RPMI7951 (cell line): ENCODE measurements around the gene GLIS2. TPM values are rescaled to one million over a fixed set of nuclear protein-coding genes. Genes with fewer than 3 reads are reported as not detected.

Experiments
- DNase-seq: peaks from one replicate; pipeline ENCODE4 v3.0.0-alpha.2; 2012; ENCODE audit warnings: low read depth
- total RNA-seq: library from RNA; depleted of rRNA; stranded (reverse); fragments of >200 nt; shearing (Covaris generic); gene quantifications from 2 replicates; pipeline ENCODE4 v1.2.3, GENCODE V29; 2014

The GLIS2 gene
- total RNA-seq, 1 experiment from 2014 or later: 0.24 TPM

GRCh38 chr16:4297480-4297879 lies 18.4 kb upstream of the GLIS2 start:
- no peak for DNase-seq

- DNase-seq: peak; percentile 91
Measured at GRCh38 chr16:4298761-4299522, 16.9 kb upstream of the GLIS2 start.

GRCh38 chr16:4301177-4301576 lies 14.7 kb upstream of the GLIS2 start:
- no peak for DNase-seq

- DNase-seq: no peak
Measured at GRCh38 chr16:4301968-4302367, 13.9 kb upstream of the GLIS2 start.

GRCh38 chr16:4303973-4304372 lies 11.9 kb upstream of the GLIS2 start:
- no peak for DNase-seq

GRCh38 chr16:4306470-4307214 lies 9.2 kb upstream of the GLIS2 start:
- DNase-seq: no peak

- peak; percentile 89 for DNase-seq
Measured at GRCh38 chr16:4307215-4308037, 8.4 kb upstream of the GLIS2 start.

- no peak for DNase-seq
Measured at GRCh38 chr16:4309102-4309832, 6.6 kb upstream of the GLIS2 start.

- peak; percentile 70 for DNase-seq
Measured at GRCh38 chr16:4309833-4310266, 6.0 kb upstream of the GLIS2 start.

GRCh38 chr16:4313563-4314531 lies 2.0 kb upstream of the GLIS2 start:
- DNase-seq: no peak

GRCh38 chr16:4314532-4315185 lies 1.2 kb upstream of the GLIS2 start:
- DNase-seq: peak; percentile 45

- DNase-seq: no peak
Measured at GRCh38 chr16:4316108-4316863, 419 bp downstream of the GLIS2 start.

- peak; percentile 66 for DNase-seq
Measured at GRCh38 chr16:4316864-4317531, 1.1 kb downstream of the GLIS2 start.

- DNase-seq: no peak
Measured at GRCh38 chr16:4317532-4318450, 1.9 kb downstream of the GLIS2 start.

GRCh38 chr16:4318451-4318910 lies 2.6 kb downstream of the GLIS2 start:
- DNase-seq: no peak

GRCh38 chr16:4318967-4319366 lies 3.1 kb downstream of the GLIS2 start:
- no peak for DNase-seq
